Activated naive CD4-positive, alpha-beta T cell treated with anti-CD3 and anti-CD28 coated beads, Interleukin-2, amount 10 ng/mL, durations not matched to agents 7 days and 5 days (primary cell): ENCODE data around the gene POC1A.
A peak's percentile ranks its signal among the peaks of the same experiment; 100 is the strongest.
"Not testable (repeated sequence)": the region's sequence is repeated elsewhere in the genome, so short reads cannot be mapped to it uniquely, and the experiment has no call there.

Experiments used
- CTCF ChIA-PET: fragments of 350-600 bp; sonication (Branson Sonifier 250); formaldehyde crosslinking; loops from one replicate; lab custom pipeline; 2021; ENCODE audit warnings: antibody characterized with exemption; lab: Charles Lee
- DNase-seq: peaks from one replicate; pipeline ENCODE4 v3.0.0-alpha.2; 2020
- H3K27ac Mint-ChIP-seq: one replicate; pipeline ENCODE4 v1.8.0; 2021; ENCODE audit warnings: mild to moderate bottlenecking, moderate library complexity, mixed read lengths
- H3K27me3 Mint-ChIP-seq: one replicate; pipeline ENCODE4 v1.8.0; 2021; ENCODE audit warnings: mild to moderate bottlenecking, mixed read lengths
- H3K36me3 Mint-ChIP-seq: one replicate; pipeline ENCODE4 v1.8.0; 2021; ENCODE audit warnings: mixed read lengths
- H3K4me1 Mint-ChIP-seq: one replicate; pipeline ENCODE4 v1.8.0; 2021; ENCODE audit warnings: mixed read lengths
- H3K4me3 Mint-ChIP-seq: one replicate; pipeline ENCODE4 v1.8.0; 2021; ENCODE audit warnings: mild to moderate bottlenecking, moderate library complexity, mixed read lengths
- H3K9me3 Mint-ChIP-seq: one replicate; pipeline ENCODE4 v1.8.0; 2021; ENCODE audit warnings: mixed read lengths

POC1A gene

GRCh38 chr3:52176951-52177700 is 22.9 kb upstream of the POC1A start:
- no peak for DNase-seq
- Mint-ChIP-seq H3K27me3 (peaks cover 48% of the 10 kb centered on the region), H3K27ac (no peak overlapping the region), H3K4me3 (no peak overlapping the region), H3K36me3 (no peaks in the 10 kb centered on the region), H3K9me3 (no peaks in the 10 kb centered on the region), H3K4me1 (peaks cover 4% of the 10 kb centered on the region)
- CTCF ChIA-PET, result interaction anchor here (0.8 kb wide), 1 partner anchor 9 kb away, joined by 3 read pairs; no protein-coding TSS in a partner anchor

GRCh38 chr3:52176180-52176752 is 22.0 kb upstream of the POC1A start:
- CTCF ChIA-PET, result interaction anchor here (0.8 kb wide), 1 partner anchor 9 kb away, joined by 3 read pairs; no protein-coding TSS in a partner anchor
- H3K4me1 Mint-ChIP-seq, result peaks cover 4% of the 10 kb centered on the region
- H3K4me3 Mint-ChIP-seq, result no peak overlapping the region
- no peak overlapping the region for H3K27ac Mint-ChIP-seq
- peaks cover 43% of the 10 kb centered on the region for H3K27me3 Mint-ChIP-seq
- no peaks in the 10 kb centered on the region for H3K9me3 Mint-ChIP-seq
- DNase-seq, result no peak
- no peaks in the 10 kb centered on the region for H3K36me3 Mint-ChIP-seq

GRCh38 chr3:52175416-52176179 is 21.4 kb upstream of the POC1A start:
- Mint-ChIP-seq H3K4me1 (peaks cover 4% of the 10 kb centered on the region), H3K27me3 (peaks cover 43% of the 10 kb centered on the region), H3K9me3 (no peaks in the 10 kb centered on the region), H3K36me3 (no peaks in the 10 kb centered on the region), H3K27ac (no peak overlapping the region), H3K4me3 (no peak overlapping the region)
- CTCF ChIA-PET, result interaction anchor here (1.2 kb wide), 1 partner anchor 172 kb away, joined by 3 read pairs; no protein-coding TSS in a partner anchor
- DNase-seq, result no peak

- H3K27ac Mint-ChIP-seq, result no peak overlapping the region
- H3K9me3 Mint-ChIP-seq, result no peaks in the 10 kb centered on the region
- no peaks in the 10 kb centered on the region for H3K36me3 Mint-ChIP-seq
- H3K4me3 Mint-ChIP-seq, result no peak overlapping the region
- no peak for DNase-seq
- CTCF ChIA-PET, result interaction anchor here (1.2 kb wide), 1 partner anchor 172 kb away, joined by 3 read pairs; no protein-coding TSS in a partner anchor
- peaks cover 39% of the 10 kb centered on the region for H3K27me3 Mint-ChIP-seq
- peaks cover 4% of the 10 kb centered on the region for H3K4me1 Mint-ChIP-seq
Observed at GRCh38 chr3:52174896-52175295, 20.7 kb upstream of the POC1A start.

- Mint-ChIP-seq H3K36me3 (no peaks in the 10 kb centered on the region), H3K4me1 (peaks cover 4% of the 10 kb centered on the region), H3K27ac (no peak overlapping the region), H3K4me3 (no peak overlapping the region), H3K9me3 (no peaks in the 10 kb centered on the region), H3K27me3 (peaks cover 27% of the 10 kb centered on the region)
- CTCF ChIA-PET, result interaction anchor here (0.9 kb wide), 1 partner anchor 47 kb away, joined by 3 read pairs; no protein-coding TSS in a partner anchor
- DNase-seq, result no peak
Observed at GRCh38 chr3:52173101-52173500, 18.9 kb upstream of the POC1A start.

- Mint-ChIP-seq H3K36me3 (no peaks in the 10 kb centered on the region), H3K27ac (no peak overlapping the region), H3K9me3 (no peaks in the 10 kb centered on the region), H3K4me1 (peaks cover 4% of the 10 kb centered on the region), H3K4me3 (no peak overlapping the region), H3K27me3 (peaks cover 22% of the 10 kb centered on the region)
- DNase-seq, result no peak
- CTCF ChIA-PET, result interaction anchor here (0.9 kb wide), 1 partner anchor 48 kb away, joined by 3 read pairs; no protein-coding TSS in a partner anchor
Observed at GRCh38 chr3:52172262-52172757, 18.1 kb upstream of the POC1A start.

GRCh38 chr3:52171514-52172261 is 17.5 kb upstream of the POC1A start:
- CTCF ChIA-PET, result no interaction called here
- DNase-seq, result no peak
- Mint-ChIP-seq H3K27ac (no peak overlapping the region), H3K27me3 (peaks cover 23% of the 10 kb centered on the region), H3K36me3 (no peaks in the 10 kb centered on the region), H3K4me3 (no peak overlapping the region), H3K9me3 (no peaks in the 10 kb centered on the region), H3K4me1 (peaks cover 4% of the 10 kb centered on the region)

- not testable (repeated sequence) for H3K4me1 Mint-ChIP-seq, DNase-seq, H3K36me3 Mint-ChIP-seq, H3K27ac Mint-ChIP-seq, H3K9me3 Mint-ChIP-seq, H3K4me3 Mint-ChIP-seq
- CTCF ChIA-PET, result interaction anchor here (0.5 to 1.4 kb wide), 4 partner anchors 27 to 500 kb away, joined by 3 to 4 read pairs (median 4); no protein-coding TSS in a partner anchor
- H3K27me3 Mint-ChIP-seq, result peaks cover 17% of the 10 kb centered on the region
Observed at GRCh38 chr3:52170217-52170616, 16.0 kb upstream of the POC1A start.

- CTCF ChIA-PET, result interaction anchor here (0.7 to 0.8 kb wide), 2 partner anchors 10 to 113 kb away, joined by 3 read pairs; no protein-coding TSS in a partner anchor
- no peaks in the 10 kb centered on the region for H3K4me1 Mint-ChIP-seq
- no peaks in the 10 kb centered on the region for H3K9me3 Mint-ChIP-seq
- no peak for DNase-seq
- H3K27me3 Mint-ChIP-seq, result peaks cover 15% of the 10 kb centered on the region
- H3K4me3 Mint-ChIP-seq, result no peak overlapping the region
- no peaks in the 10 kb centered on the region for H3K36me3 Mint-ChIP-seq
- H3K27ac Mint-ChIP-seq, result no peak overlapping the region
Observed at GRCh38 chr3:52167240-52167639, 13.0 kb upstream of the POC1A start.

- CTCF ChIA-PET, result interaction anchor here (0.7 to 2.7 kb wide), 2 partner anchors 53 to 57 kb away, joined by 4 to 9 read pairs; no protein-coding TSS in a partner anchor
- H3K9me3 Mint-ChIP-seq, result no peaks in the 10 kb centered on the region
- no peaks in the 10 kb centered on the region for H3K4me1 Mint-ChIP-seq
- no peak for DNase-seq
- H3K27ac Mint-ChIP-seq, result no peak overlapping the region
- H3K36me3 Mint-ChIP-seq, result no peaks in the 10 kb centered on the region
- H3K27me3 Mint-ChIP-seq, result peaks cover 27% of the 10 kb centered on the region
- no peak overlapping the region for H3K4me3 Mint-ChIP-seq
Observed at GRCh38 chr3:52162250-52162872, 8.1 kb upstream of the POC1A start.

- DNase-seq, result no peak
- no peak overlapping the region for H3K4me3 Mint-ChIP-seq
- H3K36me3 Mint-ChIP-seq, result no peaks in the 10 kb centered on the region
- no peak overlapping the region for H3K27ac Mint-ChIP-seq
- CTCF ChIA-PET, result interaction anchor here (1.3 kb wide), 1 partner anchor 179 kb away, joined by 5 read pairs; no protein-coding TSS in a partner anchor
- peaks cover 13% of the 10 kb centered on the region for H3K4me1 Mint-ChIP-seq
- H3K27me3 Mint-ChIP-seq, result peaks cover 14% of the 10 kb centered on the region
- H3K9me3 Mint-ChIP-seq, result no peaks in the 10 kb centered on the region
Observed at GRCh38 chr3:52159503-52159902, 5.3 kb upstream of the POC1A start.

- peak overlapping the region; percentile 60 for H3K4me3 Mint-ChIP-seq
- DNase-seq, result no peak
Observed at GRCh38 chr3:52155912-52156311, 1.7 kb upstream of the POC1A start.

More at GRCh38 chr3:52155912-52156311, 1.7 kb upstream of the POC1A start:
- Mint-ChIP-seq H3K36me3 (peaks cover 3% of the 10 kb centered on the region), H3K27ac (peak overlapping the region; percentile 49), H3K9me3 (no peaks in the 10 kb centered on the region), H3K27me3 (peaks cover 9% of the 10 kb centered on the region), H3K4me1 (peaks cover 29% of the 10 kb centered on the region)
- CTCF ChIA-PET, result no interaction called here
